H1 (cell line): ENCODE results near the gene ZYX. TPM values are rescaled to one million over a fixed set of nuclear protein-coding genes. Genes with fewer than 3 reads are reported as not detected.
A peak's percentile ranks its signal among the peaks of the same experiment; 100 is the strongest.

Experiments
- CTCF ChIA-PET: fragments of 300-600 bp; sonication (Branson Sonifier 250); formaldehyde crosslinking; loops from one replicate; lab custom pipeline; 2021; ENCODE audit not compliant: partially characterized antibody; lab: Charles Lee
- POLR2A ChIA-PET: fragments of 300-600 bp; sonication (Branson Sonifier 250); formaldehyde crosslinking; loops from one replicate; lab custom pipeline; 2021; ENCODE audit warnings: inconsistent platforms; ENCODE audit not compliant: partially characterized antibody; lab: Charles Lee
- DNase-seq, 2 experiments: peaks; one replicate each; pipeline versions ENCODE4 v3.0.0 to v3.0.0-alpha.2; 2010 to 2022; ENCODE audit warnings: low spot score in 2 of 2, low read depth in 1 of 2, mixed read lengths in 1 of 2
- FAIRE-seq: peaks from 2 replicates; lab custom pipeline; 2011; peaks lifted over from hg19 to GRCh38; lab: Jason Lieb, UNC
- H2AFZ ChIP-seq: 2 replicates; pipeline ENCODE4 v1.8.1; 2012; ENCODE audit warnings: low read length, inconsistent platforms
- H2AK5ac ChIP-seq: 2 replicates; pipeline ENCODE4 v1.6.1; 2013; ENCODE audit warnings: low read depth, low read length
- H2BK120ac ChIP-seq: replicated peaks from 2 replicates; pipeline ENCODE3; 2013; ENCODE audit warnings: low read depth, low read length, inconsistent platforms
- H2BK12ac ChIP-seq: 2 replicates; pipeline ENCODE4 v1.6.1; 2013; ENCODE audit warnings: low read depth, low read length
- H2BK15ac ChIP-seq: 2 replicates; pipeline ENCODE4 v1.6.1; 2013; ENCODE audit warnings: low read length
- H2BK20ac ChIP-seq: 2 replicates; pipeline ENCODE4 v1.6.1; 2013; ENCODE audit warnings: low read length
- H2BK5ac ChIP-seq: 2 replicates; pipeline ENCODE4 v1.6.1; 2013; ENCODE audit warnings: low read depth, low read length
- H3K14ac ChIP-seq: 2 replicates; pipeline ENCODE4 v1.6.1; 2013; ENCODE audit warnings: inconsistent platforms; ENCODE audit not compliant: insufficient read length
- H3K18ac ChIP-seq: 2 replicates; pipeline ENCODE4 v1.6.1; 2013; ENCODE audit warnings: low read length; ENCODE audit errors: extremely low read depth
- H3K23ac ChIP-seq: 2 replicates; pipeline ENCODE4 v1.6.1; 2013; ENCODE audit warnings: inconsistent platforms; ENCODE audit not compliant: insufficient read length
- H3K23me2 ChIP-seq: 2 replicates; pipeline ENCODE4 v1.6.1; 2013; ENCODE audit warnings: low read depth, low read length
- H3K27ac ChIP-seq: 2 replicates; pipeline ENCODE4 v1.6.1; 2011; ENCODE audit warnings: low read depth, low read length, inconsistent platforms
- H3K27me3 ChIP-seq, 4 experiments: replicated peaks in 1 of 4; 1 replicate in 1 of 4; 2 replicates in 3 of 4; pipeline versions ENCODE4 v1.6.1 to v1.8.1; 2011 to 2013; ENCODE audit warnings: low read length in 3 of 4, mild to moderate bottlenecking in 3 of 4, inconsistent platforms in 2 of 4, mixed read lengths in 2 of 4, moderate library complexity in 1 of 4; ENCODE audit not compliant: control insufficient read depth in 3 of 4, insufficient read depth in 3 of 4; ENCODE audit errors: extremely low read depth in 1 of 4
- H3K36me3 ChIP-seq, 4 experiments: 2 replicates each; pipeline versions ENCODE4 v1.6.1 to v1.8.1; 2011 to 2013; ENCODE audit warnings: mild to moderate bottlenecking in 4 of 4, low read length in 3 of 4, moderate library complexity in 2 of 4, control low read depth in 1 of 4, inconsistent platforms in 1 of 4; ENCODE audit not compliant: insufficient read depth in 4 of 4, control insufficient read depth in 2 of 4
- H3K4ac ChIP-seq: replicated peaks from 2 replicates; pipeline ENCODE3; 2013; ENCODE audit warnings: low read length, low read depth, mixed read lengths, inconsistent platforms; ENCODE audit not compliant: insufficient read length
- H3K4me1 ChIP-seq, 4 experiments: replicated peaks in 1 of 4; 1 replicate in 1 of 4; 2 replicates in 3 of 4; pipeline versions ENCODE4 v1.6.1 to v1.8.1; 2011 to 2013; ENCODE audit warnings: low read length in 3 of 4, inconsistent platforms in 2 of 4, mixed read lengths in 1 of 4; ENCODE audit not compliant: insufficient read depth in 4 of 4, control insufficient read depth in 3 of 4
- H3K4me2 ChIP-seq, 2 experiments: 2 replicates each; pipeline versions ENCODE4 v1.6.1 to v1.8.1; 2011 to 2013; ENCODE audit warnings: low read depth in 2 of 2, low read length in 2 of 2, control low read depth in 1 of 2, inconsistent platforms in 1 of 2, mild to moderate bottlenecking in 1 of 2; ENCODE audit not compliant: insufficient read depth in 1 of 2
- H3K4me3 ChIP-seq, 4 experiments: fragments of 200-600, 300-600 bp in 1 of 4; sonication (generic), shearing (Covaris generic), sonication (Bioruptor Twin) in 1 of 4; 2 replicates each; pipeline versions ENCODE4 v1.5.1 to v1.8.1; 2011 to 2016; ENCODE audit warnings: low read length in 4 of 4, low read depth in 3 of 4, control low read depth in 2 of 4, inconsistent platforms in 2 of 4, mild to moderate bottlenecking in 2 of 4, mixed read lengths in 1 of 4, moderate library complexity in 1 of 4; ENCODE audit not compliant: insufficient read depth in 2 of 4; ENCODE audit errors: extremely low read depth in 1 of 4
- H3K56ac ChIP-seq: replicated peaks from 2 replicates; pipeline ENCODE3; 2013; ENCODE audit warnings: low read depth, mild to moderate bottlenecking, mixed read lengths, low read length, inconsistent platforms; ENCODE audit not compliant: insufficient read length
- H3K79me1 ChIP-seq: 2 replicates; pipeline ENCODE4 v1.6.1; 2013; ENCODE audit warnings: low read depth, low read length, control low read depth
- H3K79me2 ChIP-seq, 2 experiments: 2 replicates each; pipeline versions ENCODE4 v1.6.1 to v1.8.1; 2012 to 2013; ENCODE audit warnings: low read length in 2 of 2, mild to moderate bottlenecking in 2 of 2, inconsistent platforms in 1 of 2; ENCODE audit not compliant: insufficient read depth in 2 of 2, control insufficient read depth in 1 of 2
- H3K9ac ChIP-seq, 4 experiments: replicated peaks in 1 of 4; 1 replicate in 1 of 4; 2 replicates in 3 of 4; pipeline versions ENCODE4 v1.6.1 to v1.8.1; 2011 to 2013; ENCODE audit warnings: low read depth in 3 of 4, low read length in 3 of 4, control low read depth in 2 of 4, mild to moderate bottlenecking in 2 of 4, moderate library complexity in 2 of 4, inconsistent platforms in 1 of 4; ENCODE audit errors: extremely low read depth in 1 of 4
- H3K9me3 ChIP-seq, 2 experiments: 2 replicates each; pipeline versions ENCODE4 v1.6.1 to v1.8.1; 2012 to 2013; ENCODE audit warnings: mild to moderate bottlenecking in 2 of 2, moderate library complexity in 2 of 2, control low read depth in 1 of 2, inconsistent platforms in 1 of 2, low read depth in 1 of 2, low read length in 1 of 2, mixed read lengths in 1 of 2; ENCODE audit not compliant: insufficient read depth in 2 of 2
- H4K20me1 ChIP-seq, 2 experiments: replicated peaks in 1 of 2; 2 replicates each; pipeline versions ENCODE3 to v1.8.1; 2011 to 2013; ENCODE audit warnings: inconsistent platforms in 2 of 2, low read length in 2 of 2, mild to moderate bottlenecking in 1 of 2; ENCODE audit not compliant: insufficient read depth in 2 of 2, control insufficient read depth in 1 of 2
- H4K5ac ChIP-seq: 2 replicates; pipeline ENCODE4 v1.6.1; 2013; ENCODE audit warnings: low read length, low read depth, mixed read lengths, inconsistent platforms; ENCODE audit not compliant: insufficient read length
- H4K8ac ChIP-seq: 2 replicates; pipeline ENCODE4 v1.8.0; 2013; ENCODE audit warnings: mild to moderate bottlenecking, moderate library complexity, low read length, inconsistent platforms; ENCODE audit not compliant: insufficient read depth; ENCODE audit errors: extremely low read depth
- H4K91ac ChIP-seq: replicated peaks from 2 replicates; pipeline ENCODE3; 2013; ENCODE audit warnings: low read length, mixed read lengths, inconsistent platforms; ENCODE audit not compliant: insufficient read length
- CTCF ChIP-seq, 3 experiments: IDR thresholded peaks; 1 replicate in 2 of 3; 2 replicates in 1 of 3; pipeline versions ENCODE4 v1.5.1 to v1.6.1; 2011; ENCODE audit warnings: low read length in 3 of 3, mild to moderate bottlenecking in 3 of 3, inconsistent platforms in 2 of 3, low read depth in 1 of 3, moderate library complexity in 1 of 3; ENCODE audit not compliant: insufficient read depth in 1 of 3; ENCODE audit errors: control extremely low read depth in 1 of 3
- FOSL1 ChIP-seq: IDR thresholded peaks from 2 replicates; pipeline ENCODE4 v1.6.1; 2011; ENCODE audit warnings: mild to moderate bottlenecking, low read depth, low read length, moderate library complexity; ENCODE audit not compliant: insufficient read depth
- WGBS, 2 experiments: shearing (Covaris generic) in 1 of 2; methylation state at CpG; one replicate each; pipeline versions ENCODE4 v1.1.6 to v1.1.7; 2013 to 2015; ENCODE audit warnings: low lambda C conversion rate in 2 of 2, mixed read lengths in 2 of 2, inconsistent platforms in 1 of 2, low coverage in 1 of 2, missing lambda C conversion rate in 1 of 2; ENCODE audit not compliant: insufficient replicate concordance in 2 of 2, insufficient coverage in 1 of 2, insufficient read length in 1 of 2; ENCODE audit errors: extremely low coverage in 1 of 2, missing lambda C conversion rate in 1 of 2; 5-methylcytosine and 5-hydroxymethylcytosine counted together
- polyA plus RNA-seq, 7 experiments: library from polyadenylated mRNA; depleted of rRNA in 3 of 7; stranded (reverse) in 5 of 7; unstranded in 2 of 7; fragments of >200 nt in 5 of 7; fragments of 200-250 nt in 2 of 7; gene quantifications; 1 replicate in 5 of 7; 2 replicates in 1 of 7; 4 replicates in 1 of 7; pipeline versions ENCODE4 v1.2.1 to v1.2.3, GENCODE V29; 2011 to 2013; ENCODE audit warnings: missing spikeins in 2 of 7, mixed read lengths in 2 of 7
- total RNA-seq: library from RNA; stranded (reverse); fragmentation: NEBNext Ultra II Directional; extraction: Animal tissue kit (Norgen Biotek cat#: 25700); gene quantifications from 2 replicates; pipeline ENCODE4 v1.2.1, GENCODE V29; 2021

Gene ZYX
- total and polyA plus RNA-seq, 2 of the 8 experiments (the other 6 are each of a cell fraction or from before 2014, with no cell fraction given), result 40.6 to 159 TPM

GRCh38 chr7:143411976-143412708, 31.0 kb downstream of the ZYX start:
- peaks cover 9% of the 10 kb centered on the region for H3K79me1 ChIP-seq
- no peak overlapping the region for H4K5ac ChIP-seq
- no peaks in the 10 kb centered on the region for H4K20me1 ChIP-seq
- no peaks in the 10 kb centered on the region for H3K27me3 ChIP-seq
- CTCF ChIA-PET, result interaction anchor here (1.0 to 13.5 kb wide), 4 partner anchors 9 to 172 kb away, joined by 4 to 242 read pairs (median 5); no protein-coding TSS in a partner anchor
- peaks cover 0 to 13% of the 10 kb centered on the region in 2 experiments; a peak in 3 of 4 replicates for H3K79me2 ChIP-seq
- no peak overlapping the region for H3K4ac ChIP-seq
- H3K36me3 ChIP-seq, result no peaks in the 10 kb centered on the region
- WGBS, 2 experiments, result 75% methylated on average over 5 of the region's 5 CpGs; no CpG with 5 or more reads in 1 of the 2 experiments
- no peak overlapping the region for H3K4me3 ChIP-seq
- no peak overlapping the region for H3K9ac ChIP-seq
- H4K91ac ChIP-seq, result no peak overlapping the region
- POLR2A ChIA-PET, result interaction anchor here (0.8 to 25.2 kb wide), 4 partner anchors 14 to 35 kb away, joined by 3 to 518 read pairs (median 8); partner anchors contain the start of gene ZYX
- DNase-seq, result no peak
- H2BK120ac ChIP-seq, result no peak overlapping the region
- no peak overlapping the region for H3K56ac ChIP-seq
- peak overlapping the region; percentile 53; the same call in 1 of the 2 replicates for H2BK5ac ChIP-seq
- H3K27ac ChIP-seq, result no peak overlapping the region
- no peaks in the 10 kb centered on the region for H3K9me3 ChIP-seq
- peaks cover 10% of the 10 kb centered on the region for H3K23me2 ChIP-seq
- peak overlapping the region; percentile 36; the same call in 1 of the 2 replicates for H2BK15ac ChIP-seq
- no peak overlapping the region for H2AFZ ChIP-seq
- peak in 1 of 3 experiments; percentile 2; a peak in 1 of 4 replicates for TF ChIP-seq CTCF (IDR thresholded peaks at IDR 0.05; ENCODE audit: control extremely low read depth in 1 of 3, insufficient read depth in 1 of 3, low read depth in 1 of 3, low read length in 3 of 3)
- no peak for TF ChIP-seq FOSL1
- TF ChIP-seq, all 59 proteins: peak for 1
- Histone ChIP-seq H3K23ac (no peak overlapping the region), H3K14ac (no peak overlapping the region), H4K8ac (no peak overlapping the region), H2AK5ac (no peak overlapping the region), H3K4me2 (no peak overlapping the region), H3K18ac (peak overlapping the region; percentile 39; the same call in 1 of the 2 replicates), H2BK12ac (peak overlapping the region; percentile 45; the same call in 1 of the 2 replicates), H2BK20ac (peak overlapping the region; percentile 94; the same call in 1 of the 2 replicates), H3K4me1 (peaks cover 12 to 24% (median 18%) of the 10 kb centered on the region in 4 experiments)
- no peak for FAIRE-seq
